ENCODE data around the gene DMWD. TPM values are rescaled to one million over a fixed set of nuclear protein-coding genes. Genes with fewer than 3 reads are reported as not detected.

Gene DMWD
- polyA plus RNA-seq, 2 of the 4 experiments (the other 2 are of a cell fraction): 17.1 to 31.3 TPM

GRCh38 chr19:45754323-45754722, 38.3 kb downstream of the DMWD start:
- ATAC-seq (no peak), DNase-seq (ENCODE audit: low read depth in 1 of 2, low spot score in 1 of 2) (no peak), FAIRE-seq (no peak)
- Histone ChIP-seq H3K4me2 (no peak overlapping the region), H3K4me1 (0 out of 3 replicates have a peak, but pooled peaks cover 6% of the 10 kb centered on the region), H3K27ac (no peak overlapping the region), H3K9me3 (no peaks in the 10 kb centered on the region), H3K4me3 (no peak overlapping the region)
- POLR2A ChIA-PET: interaction anchor here (0.6 to 1.7 kb wide), 2 partner anchors 15 to 23 kb away, joined by 5 to 10 read pairs; partner anchors contain the start of genes FBXO46 and SIX5
- TF ChIP-seq POLR2AphosphoS2 (conservative IDR thresholded peaks at IDR 0.05; ENCODE audit: low read length): no peak
- TF ChIP-seq HOXB5 (CRISPR knock-in tag; IDR thresholded peaks at IDR 0.05): no peak
- no peak for TF ChIP-seq FOXS1 (CRISPR knock-in tag; IDR thresholded peaks at IDR 0.05)
- no peak for TF ChIP-seq HES2 (IDR thresholded peaks at IDR 0.05)
- TF ChIP-seq MYC (IDR thresholded peaks at IDR 0.05; ENCODE audit: borderline replicate concordance, low read length): no peak
- no peak for TF ChIP-seq CTCF (IDR thresholded peaks at IDR 0.05)
- TF ChIP-seq TP53 (CRISPR knock-in tag; IDR thresholded peaks at IDR 0.05): no peak
- TF ChIP-seq HOXB13 (CRISPR knock-in tag; IDR thresholded peaks at IDR 0.05; ENCODE audit: low read depth): no peak
- TF ChIP-seq ZSCAN20 (CRISPR knock-in tag; IDR thresholded peaks at IDR 0.05): no peak
- no peak for TF ChIP-seq ESRRA (IDR thresholded peaks at IDR 0.05; ENCODE audit: borderline replicate concordance, low read length)
- WGBS (ENCODE audit: missing lambda C conversion rate): 87% methylated on average over 8 of the region's 8 CpGs
- CTCF ChIA-PET: interaction anchor here (0.6 to 74.3 kb wide), 7 partner anchors 9 to 315 kb away, joined by 4 to 2204 read pairs (median 21); partner anchors contain the start of genes DMPK, DMWD, QPCTL and RSPH6A

- no peak overlapping the region for H3K4me3 ChIP-seq
- FAIRE-seq (no peak), DNase-seq (ENCODE audit: low read depth in 1 of 2, low spot score in 1 of 2) (no peak), ATAC-seq (peak; percentile 23 to 56; a peak in 3 of 6 replicates)
- H3K4me1 ChIP-seq: 0 out of 3 replicates have a peak, but pooled peaks cover 6% of the 10 kb centered on the region
- TF ChIP-seq POLR2A (IDR thresholded peaks at IDR 0.05; ENCODE audit: low read length) (no peak), GATA3 (IDR thresholded peaks at IDR 0.05; ENCODE audit: borderline replicate concordance) (no peak), JUN (IDR thresholded peaks at IDR 0.05) (no peak), ZNF302 (CRISPR knock-in tag; IDR thresholded peaks at IDR 0.05) (no peak), KDM5A (IDR thresholded peaks at IDR 0.05) (no peak), JUNB (IDR thresholded peaks at IDR 0.05) (no peak), MAX (IDR thresholded peaks at IDR 0.05) (no peak), EP300 (IDR thresholded peaks at IDR 0.05) (no peak), NPAS2 (CRISPR knock-in tag; IDR thresholded peaks at IDR 0.05; ENCODE audit: borderline replicate concordance) (no peak), BCL3 (IDR thresholded peaks at IDR 0.05) (no peak), KDM1A (IDR thresholded peaks at IDR 0.05; ENCODE audit: low read depth) (no peak)
- WGBS (ENCODE audit: missing lambda C conversion rate): 65% methylated on average over 6 of the region's 6 CpGs
- H3K4me2 ChIP-seq: no peak overlapping the region
- ChIA-PET CTCF (interaction anchor here (0.6 to 74.3 kb wide), 9 partner anchors 9 to 84 kb away, joined by 3 to 2204 read pairs (median 7); partner anchors contain the start of genes DMPK, DMWD, QPCTL and RSPH6A), POLR2A (interaction anchor here (0.6 to 1.7 kb wide), 2 partner anchors 16 to 29 kb away, joined by 4 to 10 read pairs; partner anchors contain the start of genes DMPK and SIX5)
- H3K9me3 ChIP-seq: no peaks in the 10 kb centered on the region
- no peak overlapping the region for H3K27ac ChIP-seq
Observed at GRCh38 chr19:45753548-45753947, 39.1 kb downstream of the DMWD start.

- Histone ChIP-seq H3K4me2 (no peak overlapping the region), H3K9me3 (no peaks in the 10 kb centered on the region), H3K4me1 (0 out of 3 replicates have a peak, but pooled peaks cover 6% of the 10 kb centered on the region), H3K4me3 (no peak overlapping the region), H3K27ac (no peak overlapping the region)
- ATAC-seq (no peak), FAIRE-seq (no peak), DNase-seq (ENCODE audit: low read depth in 1 of 2, low spot score in 1 of 2) (no peak)
- WGBS (ENCODE audit: missing lambda C conversion rate): 87% methylated on average over 12 of the region's 12 CpGs
- ChIA-PET POLR2A (interaction anchor here (0.6 to 1.2 kb wide), 2 partner anchors 12 to 61 kb away, joined by 3 read pairs; no protein-coding TSS in a partner anchor), CTCF (interaction anchor here (0.9 to 74.3 kb wide), 10 partner anchors 8 to 60 kb away, joined by 3 to 2204 read pairs (median 6); partner anchors contain the start of genes DMPK, DMWD, QPCTL and RSPH6A)
- no peak for TF ChIP-seq ESRRA (IDR thresholded peaks at IDR 0.05; ENCODE audit: borderline replicate concordance, low read length)
- TF ChIP-seq PBX3 (IDR thresholded peaks at IDR 0.05): no peak
- TF ChIP-seq ATOH8 (CRISPR knock-in tag; IDR thresholded peaks at IDR 0.05; ENCODE audit: low read depth): no peak
- no peak for TF ChIP-seq ZFP36 (IDR thresholded peaks at IDR 0.05; ENCODE audit: borderline replicate concordance, partially characterized antibody)
- no peak for TF ChIP-seq EHMT2 (IDR thresholded peaks at IDR 0.05; ENCODE audit: low read depth)
- TF ChIP-seq REST (IDR thresholded peaks at IDR 0.05): no peak
Observed at GRCh38 chr19:45752639-45753038, 40.0 kb downstream of the DMWD start.

All from A549 (cell line).